ACC112 (cell line): ENCODE results near the gene SULT2B1.
"Not testable (repeated sequence)": the region's sequence is repeated elsewhere in the genome, so short reads cannot be mapped to it uniquely, and the experiment has no call there.

Experiments
- H2AFZ ChIP-seq: fragments of 200-600 bp; sonication (generic); one replicate; pipeline ENCODE4 v1.6.0; 2017; ENCODE audit warnings: antibody characterized with exemption, low read length; ENCODE audit not compliant: unreplicated experiment
- H3K27ac ChIP-seq: fragments of 200-600 bp; sonication (generic); 2 replicates; pipeline ENCODE4 v1.5.1; 2014; ENCODE audit warnings: low read depth, mild to moderate bottlenecking, antibody characterized with exemption, low read length, moderate library complexity
- H3K27me3 ChIP-seq: fragments of 200-600 bp; sonication (generic); 2 replicates; pipeline ENCODE4 v1.6.1; 2014; ENCODE audit warnings: mild to moderate bottlenecking, antibody characterized with exemption, low read length, moderate library complexity, mixed read lengths; ENCODE audit not compliant: insufficient read depth
- H3K36me3 ChIP-seq: fragments of 200-600 bp; sonication (generic); 2 replicates; pipeline ENCODE4 v1.6.1; 2016; ENCODE audit warnings: mild to moderate bottlenecking, antibody characterized with exemption, low read length, moderate library complexity, mixed read lengths; ENCODE audit not compliant: insufficient read depth
- H3K4me1 ChIP-seq: fragments of 200-600 bp; sonication (generic); one replicate; pipeline ENCODE4 v1.6.1; 2016; ENCODE audit warnings: low read length, mixed read lengths; ENCODE audit not compliant: insufficient read depth, unreplicated experiment, control insufficient read depth
- H3K4me3 ChIP-seq: fragments of 200-600 bp; sonication (generic); 2 replicates; pipeline ENCODE4 v1.5.1; 2014; ENCODE audit warnings: mild to moderate bottlenecking, low read depth, low read length
- H3K79me2 ChIP-seq: fragments of 200-600 bp; sonication (generic); one replicate; pipeline ENCODE4 v1.6.0; 2016; ENCODE audit warnings: low read length; ENCODE audit not compliant: control insufficient read depth, unreplicated experiment, insufficient read depth

The SULT2B1 gene

DNA sequence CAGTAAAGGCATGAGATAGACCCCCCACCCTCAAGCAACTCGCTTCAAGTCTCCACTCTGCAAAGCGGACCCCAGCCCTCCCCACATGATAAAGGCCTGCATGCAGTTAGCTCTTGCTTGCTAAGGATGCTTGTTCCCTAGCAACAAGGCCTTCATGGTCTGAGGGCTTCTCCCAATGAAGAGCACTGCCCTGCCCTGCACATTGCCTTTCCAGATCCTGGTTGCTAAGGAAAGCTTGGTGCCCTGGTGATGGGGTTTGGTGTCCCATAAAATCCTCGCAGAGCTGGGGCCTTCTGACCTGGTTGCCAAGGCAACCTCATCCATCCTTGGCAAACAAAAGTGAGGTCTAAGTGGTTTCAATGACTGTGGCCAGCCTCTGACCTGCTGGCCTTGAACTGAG, 79.3 kb downstream of the SULT2B1 start:
- Histone ChIP-seq H3K79me2 (no peaks in the 10 kb centered on the region), H2AFZ (no peak overlapping the region), H3K27me3 (no peaks in the 10 kb centered on the region), H3K36me3 (no peaks in the 10 kb centered on the region), H3K4me1 (peaks cover 25% of the 10 kb centered on the region), H3K4me3 (no peak overlapping the region), H3K27ac (no peak overlapping the region)

DNA sequence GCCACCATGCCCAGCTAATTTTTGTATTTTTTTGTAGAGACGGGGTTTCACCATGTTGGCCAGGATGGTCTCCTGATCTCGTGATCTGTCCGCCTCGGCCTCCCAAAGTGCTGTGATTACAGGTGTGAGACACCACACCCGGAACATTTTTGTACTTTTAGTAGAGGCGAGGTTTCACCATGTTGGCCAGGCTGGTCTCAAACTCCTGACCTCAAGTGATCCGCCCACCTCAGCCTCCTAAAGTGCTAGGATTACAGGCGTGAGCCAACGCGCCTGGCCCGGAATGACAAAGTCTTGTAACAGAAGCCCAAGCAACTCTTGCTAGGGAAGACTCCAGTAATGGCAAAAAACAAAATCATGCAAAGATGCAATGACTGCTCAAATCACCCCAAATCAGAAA, 80.3 kb downstream of the SULT2B1 start:
- H3K36me3 ChIP-seq, H3K79me2 ChIP-seq, H3K27ac ChIP-seq, H3K27me3 ChIP-seq, H2AFZ ChIP-seq, H3K4me3 ChIP-seq: not testable (repeated sequence)
- peaks cover 25% of the 10 kb centered on the region for H3K4me1 ChIP-seq

DNA sequence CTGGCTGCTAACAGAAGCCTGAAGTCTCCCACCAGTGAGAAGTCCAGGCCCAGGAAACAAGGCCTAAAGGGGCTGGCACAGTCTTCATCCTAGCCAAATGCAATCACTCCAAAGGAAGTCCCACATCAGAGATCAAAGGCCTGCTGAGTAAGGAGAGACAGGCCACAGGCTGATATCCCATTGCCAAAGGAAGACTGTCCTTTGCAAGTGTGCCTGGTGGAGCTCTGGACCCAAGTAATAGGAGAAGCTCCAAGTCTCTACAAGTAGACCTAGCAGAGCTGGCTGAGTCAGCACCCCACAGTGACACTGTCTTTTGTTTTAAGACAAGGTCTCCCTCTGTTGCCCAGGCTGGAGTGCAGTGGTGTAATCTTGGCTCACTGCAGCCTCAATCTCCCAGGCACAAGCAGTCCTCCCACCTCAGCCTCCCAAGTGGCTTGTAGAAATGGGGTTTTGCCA, 80.7 kb downstream of the SULT2B1 start:
- Histone ChIP-seq H3K4me1 (peaks cover 25% of the 10 kb centered on the region), H3K27ac (no peak overlapping the region), H3K27me3 (no peaks in the 10 kb centered on the region), H3K4me3 (no peak overlapping the region), H2AFZ (no peak overlapping the region), H3K79me2 (no peaks in the 10 kb centered on the region), H3K36me3 (no peaks in the 10 kb centered on the region)

DNA sequence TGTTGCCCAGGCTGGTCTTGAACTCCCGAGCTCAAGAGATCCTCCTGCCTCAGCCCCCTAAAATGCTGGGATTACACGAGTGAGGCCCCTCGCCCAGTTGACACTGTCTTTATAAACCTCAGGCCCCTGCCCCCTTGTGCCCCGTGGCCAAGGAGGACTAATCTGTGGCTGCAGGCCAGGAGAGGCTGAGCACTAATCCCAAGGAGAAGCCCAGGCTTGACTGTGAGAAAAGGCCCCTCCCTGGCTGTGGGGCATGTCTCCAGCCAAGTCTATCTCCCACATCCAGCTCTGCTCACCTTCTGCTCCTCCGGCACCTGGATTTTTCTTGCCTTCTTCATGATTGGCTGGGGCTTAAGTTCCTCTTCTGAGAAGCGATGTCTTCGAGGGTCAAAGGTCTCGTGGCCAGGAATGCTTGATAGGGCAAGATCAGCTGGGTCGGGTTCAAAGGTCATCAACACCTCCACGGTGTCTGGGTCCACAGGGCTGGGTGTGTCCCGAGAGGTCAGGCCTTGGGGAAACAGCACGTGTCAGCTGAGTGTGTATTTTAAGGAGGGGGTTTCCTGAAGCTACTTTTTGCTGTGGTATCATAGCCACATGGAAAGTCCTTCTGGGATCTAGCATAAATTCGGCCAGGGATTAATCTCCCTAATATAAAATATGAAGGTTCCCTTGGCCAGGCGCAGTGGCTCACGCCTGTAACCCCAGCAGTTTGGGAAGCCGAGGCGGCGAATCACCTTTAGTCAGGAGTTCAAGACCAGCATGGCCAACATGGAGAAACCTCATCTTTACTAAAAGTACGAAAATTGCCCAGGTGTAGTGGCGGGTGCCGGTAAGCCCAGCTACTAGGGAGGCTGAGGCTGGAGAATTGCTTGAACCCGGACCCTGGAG, 81.4 kb downstream of the SULT2B1 start:
- Histone ChIP-seq H3K4me1 (peaks cover 25% of the 10 kb centered on the region), H3K36me3 (no peaks in the 10 kb centered on the region), H3K79me2 (no peaks in the 10 kb centered on the region), H3K4me3 (peak overlapping the region; percentile 76), H3K27ac (peak overlapping the region; percentile 71; the same call in 1 of the 2 replicates), H2AFZ (no peak overlapping the region), H3K27me3 (no peaks in the 10 kb centered on the region)

DNA sequence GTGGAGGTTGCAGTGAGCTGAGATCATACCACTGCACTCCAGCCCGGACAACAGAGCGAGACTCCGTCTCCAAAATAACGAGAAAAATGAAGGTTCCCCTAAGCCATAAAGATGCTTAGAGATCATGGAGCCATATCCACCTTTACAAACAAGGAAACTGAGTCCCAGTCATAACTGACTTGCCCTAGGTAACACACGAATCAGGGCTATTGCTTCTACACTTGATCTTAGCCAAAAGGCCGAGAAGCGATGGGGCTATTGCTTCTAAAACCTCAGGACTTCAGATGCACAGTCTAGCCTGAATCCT, 82.0 kb downstream of the SULT2B1 start:
- peak overlapping the region; percentile 71 for H3K27ac ChIP-seq
- no peaks in the 10 kb centered on the region for H3K79me2 ChIP-seq
- H3K27me3 ChIP-seq = no peaks in the 10 kb centered on the region
- peak overlapping the region; percentile 76 for H3K4me3 ChIP-seq
- no peaks in the 10 kb centered on the region for H3K36me3 ChIP-seq
- peak overlapping the region; percentile 85 for H2AFZ ChIP-seq
- H3K4me1 ChIP-seq = peaks cover 25% of the 10 kb centered on the region

DNA sequence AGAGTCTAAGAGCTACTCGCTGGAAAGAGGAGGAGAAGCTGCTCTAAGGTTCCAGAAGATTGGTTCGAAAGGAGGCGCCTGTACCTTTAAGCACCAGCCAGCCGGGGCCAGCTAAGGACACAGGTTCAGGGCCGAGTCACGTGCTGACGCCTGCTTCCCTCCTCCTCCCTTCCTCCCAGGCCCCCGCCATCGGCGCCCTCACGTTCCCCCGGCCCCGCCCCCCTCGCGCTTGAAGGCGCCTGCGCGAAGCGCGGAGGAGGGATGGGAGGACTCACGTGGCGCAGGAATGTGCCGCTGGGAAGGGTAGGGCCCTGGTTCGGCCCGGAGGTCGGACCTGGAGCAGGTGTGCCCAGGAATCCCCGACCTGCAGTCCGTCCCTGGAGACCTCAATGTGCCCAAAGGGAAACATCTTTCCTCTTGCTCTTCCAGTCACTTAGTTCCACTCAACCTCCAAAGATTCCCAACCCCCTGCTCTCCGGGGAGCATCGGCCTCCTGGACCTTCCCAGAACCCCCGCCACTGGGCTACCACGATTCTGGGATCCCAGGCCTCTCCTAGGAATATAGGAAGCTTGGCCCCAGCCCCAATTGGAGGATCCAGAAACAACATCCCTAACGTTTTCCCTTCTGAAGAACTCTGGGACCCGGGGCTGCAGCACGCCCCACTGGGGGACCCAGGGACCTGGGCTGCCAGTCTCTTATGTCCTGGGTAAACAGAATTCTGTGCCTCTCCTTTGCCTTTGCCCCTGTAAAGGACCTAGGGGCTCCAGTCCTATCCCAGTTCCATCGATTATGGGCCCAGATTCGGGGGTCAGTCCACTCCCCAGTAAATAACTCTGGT, 82.7 kb downstream of the SULT2B1 start:
- no peaks in the 10 kb centered on the region for H3K79me2 ChIP-seq
- H3K4me3 ChIP-seq = peak overlapping the region; percentile 76
- H3K36me3 ChIP-seq = no peaks in the 10 kb centered on the region
- peaks cover 25% of the 10 kb centered on the region for H3K4me1 ChIP-seq
- H2AFZ ChIP-seq = peak overlapping the region; percentile 85
- H3K27me3 ChIP-seq = no peaks in the 10 kb centered on the region; the same call in 1 of the 2 replicates
- H3K27ac ChIP-seq = peak overlapping the region; percentile 71

DNA sequence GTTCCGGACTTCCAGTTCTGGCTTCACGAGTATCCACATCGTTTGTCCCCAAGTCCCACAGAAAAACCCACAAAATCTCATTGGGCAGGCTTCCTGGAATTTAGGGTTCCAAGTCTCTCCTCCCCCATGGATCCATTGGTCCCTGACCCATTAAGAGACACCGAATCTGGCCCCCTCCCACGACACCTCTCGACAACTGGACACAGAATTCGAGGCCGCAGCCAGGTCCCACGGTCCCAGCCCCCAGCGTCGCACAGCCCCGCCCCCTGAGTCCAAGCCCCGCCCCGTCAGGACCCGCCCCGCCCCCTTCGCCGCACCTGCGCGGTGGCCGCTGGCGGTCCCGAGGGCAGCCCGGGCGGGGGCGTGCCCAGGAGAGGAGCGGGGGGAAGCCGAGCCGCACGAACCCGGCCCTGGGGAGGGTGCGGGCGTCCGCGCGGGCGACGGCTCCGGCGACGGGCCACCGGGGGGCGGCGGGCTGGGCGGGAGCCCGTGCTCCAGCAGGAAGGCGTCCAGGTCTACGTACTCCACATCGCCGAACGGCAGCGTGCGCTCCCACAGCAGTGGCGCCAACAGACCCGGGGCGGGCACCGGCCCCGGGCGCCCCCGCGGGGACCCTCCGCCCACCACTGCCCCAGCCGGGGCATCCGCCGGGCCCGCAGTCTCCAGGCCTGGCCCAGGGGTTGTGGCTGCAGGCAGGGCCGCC, 83.4 kb downstream of the SULT2B1 start:
- Histone ChIP-seq H2AFZ (peak overlapping the region; percentile 14), H3K27me3 (no peaks in the 10 kb centered on the region; the same call in 1 of the 2 replicates), H3K36me3 (no peaks in the 10 kb centered on the region), H3K27ac (peak overlapping the region; percentile 65), H3K4me1 (peaks cover 25% of the 10 kb centered on the region), H3K4me3 (peak overlapping the region; percentile 76), H3K79me2 (no peaks in the 10 kb centered on the region)

DNA sequence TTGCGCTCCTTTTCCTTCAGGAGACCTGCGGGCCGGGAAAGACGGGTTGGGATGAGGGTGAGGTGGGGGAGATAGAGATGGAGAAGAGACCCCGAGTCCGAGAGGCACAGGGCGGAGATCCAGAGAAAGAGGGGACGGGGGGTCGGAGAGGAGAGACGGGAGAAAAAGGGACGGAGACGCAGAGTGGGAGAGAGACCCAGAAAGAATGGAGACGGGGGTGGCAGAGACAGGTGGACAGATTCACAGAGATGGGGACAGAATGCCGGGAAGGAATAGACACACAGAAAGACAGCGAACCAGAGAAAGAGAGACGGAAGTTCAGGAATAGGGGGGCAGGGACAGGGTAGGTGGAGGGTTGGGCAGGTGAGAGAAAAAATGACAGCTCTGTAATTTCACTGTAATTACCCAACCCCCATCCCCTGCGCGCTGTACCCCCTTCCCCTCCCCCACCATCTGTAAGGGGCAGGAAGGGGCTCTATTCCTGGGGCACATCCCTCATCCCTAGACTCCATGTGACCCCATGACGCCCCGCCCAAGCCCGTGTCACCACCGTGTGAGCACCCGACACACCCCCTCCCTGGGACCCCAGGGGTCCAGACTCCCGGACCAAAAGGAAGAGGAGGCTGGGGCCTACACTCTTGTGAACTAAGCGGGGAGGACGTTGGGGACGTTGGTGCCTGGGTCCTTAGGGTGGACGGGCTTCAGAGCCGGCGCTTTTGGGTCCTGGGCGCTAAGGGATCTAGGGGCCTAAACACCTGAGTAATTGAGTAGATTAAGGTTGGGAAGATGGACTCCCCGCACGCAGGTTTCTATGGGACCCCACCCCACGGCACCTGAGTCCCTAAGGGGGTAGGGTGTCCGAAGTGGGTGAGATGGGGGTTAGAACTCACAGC, 84.2 kb downstream of the SULT2B1 start:
- H3K27ac ChIP-seq = no peak overlapping the region
- no peaks in the 10 kb centered on the region for H3K36me3 ChIP-seq
- peak overlapping the region; percentile 81 for H3K4me3 ChIP-seq
- H3K79me2 ChIP-seq = no peaks in the 10 kb centered on the region
- no peaks in the 10 kb centered on the region; the same call in 1 of the 2 replicates for H3K27me3 ChIP-seq
- peaks cover 25% of the 10 kb centered on the region for H3K4me1 ChIP-seq
- no peak overlapping the region for H2AFZ ChIP-seq

DNA sequence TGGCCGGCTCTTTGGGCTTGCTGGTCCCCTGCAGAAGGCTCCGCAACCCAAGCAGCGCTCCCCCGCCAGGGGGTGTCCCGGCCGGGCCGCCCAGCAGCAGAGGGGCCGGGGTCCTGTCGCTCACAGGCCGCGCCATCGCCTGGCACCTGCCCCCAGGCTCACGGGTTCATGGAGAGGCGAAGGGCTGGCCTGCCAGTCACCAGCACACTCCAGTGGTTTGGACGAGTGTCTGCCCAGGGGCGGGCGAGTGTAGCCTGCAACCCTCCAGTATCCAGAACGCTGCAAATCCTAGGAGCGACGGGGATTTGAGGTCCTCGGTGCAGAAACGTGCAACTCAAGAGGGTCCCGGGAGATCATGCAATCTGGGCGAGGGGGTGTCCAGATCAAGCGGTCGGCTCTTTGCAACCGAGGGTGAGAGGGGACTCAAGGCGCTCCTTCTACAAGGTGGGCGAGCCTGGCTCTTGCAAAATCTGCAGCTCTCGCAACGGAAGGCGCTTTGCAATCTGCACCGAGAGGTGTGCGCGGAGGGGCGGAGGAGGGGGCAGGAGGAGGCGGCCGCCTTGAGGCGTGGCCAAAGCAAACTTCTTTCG, 85.0 kb downstream of the SULT2B1 start, which contains the start of gene DBP:
TSS of gene DBP (minus strand) at position 521 of the 590 bp plus-strand sequence. CDS start at position 136, 385 bp downstream.
- peak within 1 kb of the TSS; percentile 73 for H3K27ac ChIP-seq
- H3K79me2 ChIP-seq = no peaks in the 10 kb centered on the region
- no peaks in the 10 kb centered on the region for H3K36me3 ChIP-seq
- H3K4me1 ChIP-seq = peaks cover 25% of the 10 kb centered on the region
- H3K4me3 ChIP-seq = peak within 1 kb of the TSS; percentile 81
- H2AFZ ChIP-seq = peak within 1 kb of the TSS; percentile 84
- no peaks in the 10 kb centered on the region; the same call in 1 of the 2 replicates for H3K27me3 ChIP-seq
